Prostate gland (tissue), 2 donors: ENCODE results near the gene PHACTR2. TPM values are rescaled to one million over a fixed set of nuclear protein-coding genes. Genes with fewer than 3 reads are reported as not detected.
"Not testable (repeated sequence)": the region's sequence is repeated elsewhere in the genome, so short reads cannot be mapped to it uniquely, and the experiment has no call there.

ENCODE experiments used
- DNase-seq: peaks from one replicate; pipeline ENCODE4 v3.0.0-alpha.2; 2019; ENCODE audit warnings: low spot score
- H3K27ac ChIP-seq, 2 donors: fragments of 200-600 bp; sonication (generic); 2 replicates each; pipeline ENCODE4 v1.5.1; 2017 to 2019
- H3K27me3 ChIP-seq: fragments of 200-600 bp; sonication (generic); replicated peaks from 2 replicates; pipeline ENCODE4 v1.5.1; 2019; ENCODE audit not compliant: insufficient read depth
- H3K36me3 ChIP-seq, 2 donors: fragments of 200-600 bp; sonication (generic); 1 replicate in 1 of 2; 2 replicates in 1 of 2; pipeline versions ENCODE4 v1.5.1 to v1.8.1; 2017 to 2019
- H3K4me1 ChIP-seq: fragments of 200-600 bp; sonication (generic); replicated peaks from 2 replicates; pipeline ENCODE4 v1.5.1; 2019
- H3K4me3 ChIP-seq, 2 donors: fragments of 200-600 bp; sonication (generic); 2 replicates each; pipeline ENCODE4 v1.5.1; 2017 to 2019
- H3K9me3 ChIP-seq: fragments of 200-600 bp; sonication (generic); 2 replicates; pipeline ENCODE4 v1.5.1; 2017
- POLR2A ChIP-seq: fragments of 450-650 bp; IDR thresholded peaks from one replicate; pipeline ENCODE4 v1.6.1; 2016; ENCODE audit warnings: antibody characterized with exemption, mild to moderate bottlenecking
- POLR2AphosphoS5 ChIP-seq: sonication (generic); formaldehyde crosslinking; IDR thresholded peaks from one replicate; pipeline ENCODE4 v1.6.1; 2017; ENCODE audit warnings: antibody characterized with exemption
- WGBS: methylation state at CpG from one replicate; pipeline ENCODE4 v1.1.5; 2018; 5-methylcytosine and 5-hydroxymethylcytosine counted together
- intact Hi-C: fragments of 100-400 bp; cut with DNase I; formaldehyde crosslinking; loops from one replicate; pipeline ENCODE4 v1.14.2; 2022
- total RNA-seq, 2 donors: library from RNA; depleted of rRNA; stranded (reverse); fragments of >200 nt; gene quantifications; one replicate each; pipeline ENCODE4 v1.1.0, GENCODE V29; 2016
- TF ChIP-seq, protein P1 (sequence below), 4 experiments: fragments of 200-600 bp in 2 of 4; fragments of 450-650 bp in 2 of 4; sonication (generic) in 2 of 4; IDR thresholded peaks; 1 replicate in 3 of 4; 2 replicates in 1 of 4; pipeline ENCODE4 v1.5.1; 2016 to 2019; ENCODE audit warnings: antibody characterized with exemption in 4 of 4, mild to moderate bottlenecking in 2 of 4, moderate library complexity in 2 of 4

Gene PHACTR2
- total RNA-seq, 2 donors from 2014 or later, result 41.4 to 108 TPM

GRCh38 chr6:143664171-143664570 is 13.6 kb upstream of the PHACTR2 start:
- H3K27ac ChIP-seq, result no peak overlapping the region
- H3K36me3 ChIP-seq, result no peaks in the 10 kb centered on the region
- H3K4me1 ChIP-seq, result no peaks in the 10 kb centered on the region
- H3K27me3 ChIP-seq, result no peaks in the 10 kb centered on the region
- intact Hi-C loops, result no loop called here
- TF ChIP-seq, protein P1, sequence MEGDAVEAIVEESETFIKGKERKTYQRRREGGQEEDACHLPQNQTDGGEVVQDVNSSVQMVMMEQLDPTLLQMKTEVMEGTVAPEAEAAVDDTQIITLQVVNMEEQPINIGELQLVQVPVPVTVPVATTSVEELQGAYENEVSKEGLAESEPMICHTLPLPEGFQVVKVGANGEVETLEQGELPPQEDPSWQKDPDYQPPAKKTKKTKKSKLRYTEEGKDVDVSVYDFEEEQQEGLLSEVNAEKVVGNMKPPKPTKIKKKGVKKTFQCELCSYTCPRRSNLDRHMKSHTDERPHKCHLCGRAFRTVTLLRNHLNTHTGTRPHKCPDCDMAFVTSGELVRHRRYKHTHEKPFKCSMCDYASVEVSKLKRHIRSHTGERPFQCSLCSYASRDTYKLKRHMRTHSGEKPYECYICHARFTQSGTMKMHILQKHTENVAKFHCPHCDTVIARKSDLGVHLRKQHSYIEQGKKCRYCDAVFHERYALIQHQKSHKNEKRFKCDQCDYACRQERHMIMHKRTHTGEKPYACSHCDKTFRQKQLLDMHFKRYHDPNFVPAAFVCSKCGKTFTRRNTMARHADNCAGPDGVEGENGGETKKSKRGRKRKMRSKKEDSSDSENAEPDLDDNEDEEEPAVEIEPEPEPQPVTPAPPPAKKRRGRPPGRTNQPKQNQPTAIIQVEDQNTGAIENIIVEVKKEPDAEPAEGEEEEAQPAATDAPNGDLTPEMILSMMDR (IDR thresholded peaks at IDR 0.05), result no peak
- TF ChIP-seq POLR2A (no peak), POLR2AphosphoS5 (no peak)
- H3K4me3 ChIP-seq, result no peak overlapping the region
- no peak for DNase-seq
- H3K9me3 ChIP-seq, result no peaks in the 10 kb centered on the region

DNA sequence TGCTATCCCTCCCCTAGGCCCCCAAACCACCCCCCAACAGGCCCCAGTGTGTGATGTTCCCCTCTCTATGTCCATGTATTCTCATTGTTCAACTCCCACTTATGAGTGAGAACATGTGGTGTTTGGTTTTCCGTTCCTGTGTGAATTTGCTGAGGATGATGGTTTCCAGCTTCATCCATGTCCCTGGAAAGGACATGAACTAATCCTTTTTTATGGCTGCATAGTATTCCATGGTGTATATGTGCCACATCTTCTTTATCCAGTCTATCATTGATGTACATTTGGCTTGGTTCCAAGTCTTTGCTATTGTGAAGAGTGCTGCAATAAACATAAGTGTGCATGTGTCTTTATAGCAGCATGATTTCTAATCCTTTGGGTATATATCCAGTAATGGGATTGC is 11.8 kb upstream of the PHACTR2 start:
- H3K4me3 ChIP-seq, H3K36me3 ChIP-seq, H3K27me3 ChIP-seq, H3K4me1 ChIP-seq, DNase-seq, H3K27ac ChIP-seq, intact Hi-C loops, H3K9me3 ChIP-seq: not testable (repeated sequence)
- 100% methylated on average over 1 of the region's 1 CpG for WGBS

DNA sequence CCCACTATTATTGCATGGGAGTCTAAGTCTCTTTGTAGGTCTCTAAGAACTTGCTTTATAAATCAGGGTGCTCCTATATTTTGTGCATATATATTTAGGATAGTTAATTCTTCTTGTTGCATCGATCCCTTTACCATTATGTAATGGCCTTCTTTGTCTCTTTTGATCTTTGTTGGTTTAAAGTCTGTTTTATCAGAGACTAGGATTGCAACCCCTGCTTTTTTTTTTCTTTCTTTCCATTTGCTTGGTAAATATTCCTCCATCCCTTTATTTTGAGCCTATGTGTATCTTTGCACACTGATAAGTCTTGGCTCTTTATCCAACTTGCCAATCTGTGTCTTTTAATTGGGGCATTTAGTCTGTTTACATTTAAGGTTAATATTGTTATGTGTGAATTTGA is 8.3 kb upstream of the PHACTR2 start:
- H3K4me1 ChIP-seq, intact Hi-C loops: not testable (repeated sequence)
- WGBS, result 77% methylated on average over 1 of the region's 1 CpG

DNA sequence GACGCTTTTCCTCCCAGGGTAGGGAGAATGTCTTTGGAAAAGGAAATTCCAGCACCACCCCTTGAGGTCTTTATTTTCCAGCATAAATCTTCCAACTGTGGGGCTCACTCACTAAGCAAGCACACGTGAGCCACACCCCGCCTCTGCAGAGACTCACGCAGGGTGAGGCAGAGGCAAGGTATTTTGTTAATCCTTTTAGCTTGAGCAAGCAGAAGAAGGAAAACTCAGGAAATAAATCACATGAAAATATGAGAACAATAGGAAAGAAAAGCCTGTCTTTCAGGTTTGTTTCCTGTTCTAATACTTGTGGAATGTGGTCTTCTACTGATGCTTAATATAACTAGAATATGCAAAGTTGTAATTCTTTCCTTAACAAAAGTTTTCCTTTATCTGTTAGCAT is 4.1 kb upstream of the PHACTR2 start:
- peak; percentile 21 for DNase-seq
- no peaks in the 10 kb centered on the region for H3K27me3 ChIP-seq
- no peaks in the 10 kb centered on the region for H3K36me3 ChIP-seq
- H3K27ac ChIP-seq, result no peak overlapping the region
- WGBS, result 23% methylated on average over 4 of the region's 4 CpGs
- H3K9me3 ChIP-seq, result no peaks in the 10 kb centered on the region
- TF ChIP-seq, protein P1 (IDR thresholded peaks at IDR 0.05), result no peak
- TF ChIP-seq POLR2AphosphoS5, result peak; percentile 60
- no peak for TF ChIP-seq POLR2A
- intact Hi-C loops, result no loop called here
- no peaks in the 10 kb centered on the region for H3K4me1 ChIP-seq
- no peak overlapping the region for H3K4me3 ChIP-seq

More for the DNA sequence above, 8.3 kb upstream of the PHACTR2 start:
- H3K9me3 ChIP-seq, H3K4me3 ChIP-seq, H3K27me3 ChIP-seq, H3K36me3 ChIP-seq, H3K27ac ChIP-seq, DNase-seq: not testable (repeated sequence)

- Histone ChIP-seq H3K27me3 (no peaks in the 10 kb centered on the region), H3K27ac (no peak overlapping the region)
These were observed 3.0 kb upstream of the PHACTR2 start for GRCh38 chr6:143674483-143675381.

DNA sequence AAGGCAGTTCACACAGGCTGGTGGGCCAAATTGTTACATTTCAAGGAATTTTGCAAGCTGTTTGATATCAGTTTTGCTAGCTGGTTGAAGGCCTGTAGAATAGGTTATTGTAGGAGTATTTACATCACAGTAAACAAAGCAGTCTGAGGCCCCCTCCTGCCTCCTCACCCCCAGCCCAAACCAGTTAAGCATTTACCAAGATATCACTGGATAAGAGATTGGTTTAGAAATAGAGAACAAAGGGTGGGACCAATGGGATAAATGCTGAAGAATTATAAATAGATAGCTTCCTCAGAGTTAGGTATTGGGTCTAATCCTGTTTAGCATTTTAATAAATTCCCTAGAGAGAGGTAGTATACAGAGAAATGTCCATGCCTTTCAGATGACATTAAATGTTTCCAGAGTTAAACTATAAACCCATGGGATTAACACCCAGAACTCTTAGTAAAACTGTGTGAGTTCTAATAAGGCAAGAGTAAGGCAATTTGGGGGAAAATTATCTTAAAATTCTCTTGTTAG is 2.3 kb upstream of the PHACTR2 start:
- no peaks in the 10 kb centered on the region for H3K4me1 ChIP-seq

More at GRCh38 chr6:143674483-143675381, 3.0 kb upstream of the PHACTR2 start:
- H3K36me3 ChIP-seq, result no peaks in the 10 kb centered on the region
- H3K4me1 ChIP-seq, result no peaks in the 10 kb centered on the region
- no peak for DNase-seq
- H3K9me3 ChIP-seq, result no peaks in the 10 kb centered on the region
- intact Hi-C loops, result loop anchor here (5.0 kb wide), 1 partner anchor 168 kb away; the partner anchor contains the start of gene LTV1
- TF ChIP-seq POLR2AphosphoS5, result no peak
- 90% methylated on average over 3 of the region's 3 CpGs for WGBS
- no peak overlapping the region for H3K4me3 ChIP-seq

More for the DNA sequence above, 2.3 kb upstream of the PHACTR2 start:
- Histone ChIP-seq H3K9me3 (no peaks in the 10 kb centered on the region), H3K4me3 (no peak overlapping the region), H3K36me3 (no peaks in the 10 kb centered on the region), H3K27me3 (no peaks in the 10 kb centered on the region), H3K27ac (no peak overlapping the region)
- TF ChIP-seq POLR2A, result no peak
- TF ChIP-seq POLR2AphosphoS5, result no peak
- TF ChIP-seq, protein P1 (IDR thresholded peaks at IDR 0.05), result no peak
- intact Hi-C loops, result loop anchor here (5.0 kb wide), 1 partner anchor 167 kb away; the partner anchor contains the start of gene LTV1
- DNase-seq, result no peak
